SU-DHL-6 (cell line): ENCODE measurements around the gene CCDC17.

Source experiments
- EZH2phosphoT487 ChIP-seq: fragments of 200-600 bp; sonication (generic), shearing (Covaris generic); conservative IDR thresholded peaks from 2 replicates; pipeline ENCODE4 v1.6.1; 2018; ENCODE audit warnings: mild to moderate bottlenecking, antibody characterized with exemption, low read length, moderate library complexity, mixed read lengths
- TF ChIP-seq, protein P1 (sequence below): fragments of 200-600 bp; sonication (generic); IDR thresholded peaks from one replicate; pipeline ENCODE4 v1.5.1; 2017; ENCODE audit warnings: antibody characterized with exemption, mild to moderate bottlenecking, low read length, moderate library complexity; ENCODE audit not compliant: insufficient read depth, poor library complexity, severe bottlenecking

DNA sequence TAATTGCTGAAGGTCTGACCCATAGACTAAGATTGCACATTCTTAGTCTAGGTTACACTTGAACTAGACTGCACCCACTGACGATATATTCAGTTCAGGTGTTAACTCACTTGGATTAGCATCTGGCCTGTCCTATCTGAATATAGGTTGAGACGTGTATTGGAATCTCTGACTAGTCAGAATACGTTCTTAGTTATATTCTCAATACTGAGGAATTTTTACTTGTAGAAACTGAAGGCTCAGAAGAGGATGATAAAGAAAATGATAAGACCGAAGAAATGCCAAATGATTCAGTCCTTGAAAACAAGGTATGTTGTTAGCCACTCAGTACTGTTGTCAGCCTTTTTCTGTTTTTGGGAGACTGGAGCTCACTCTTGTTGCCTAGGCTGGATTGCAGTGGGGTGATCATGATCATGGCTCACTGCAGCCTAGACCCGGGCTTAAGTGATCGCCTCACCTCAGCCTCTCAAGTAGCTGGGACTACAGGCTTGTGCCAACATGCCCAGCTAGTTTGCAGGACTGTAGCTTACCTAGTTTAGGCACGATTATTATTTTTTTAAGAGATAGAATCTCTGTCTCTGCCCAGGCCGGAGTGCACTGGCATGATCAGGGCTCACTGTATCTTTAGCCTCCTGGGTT, 10.8 kb downstream of the CCDC17 start:
- TF ChIP-seq, protein P1, sequence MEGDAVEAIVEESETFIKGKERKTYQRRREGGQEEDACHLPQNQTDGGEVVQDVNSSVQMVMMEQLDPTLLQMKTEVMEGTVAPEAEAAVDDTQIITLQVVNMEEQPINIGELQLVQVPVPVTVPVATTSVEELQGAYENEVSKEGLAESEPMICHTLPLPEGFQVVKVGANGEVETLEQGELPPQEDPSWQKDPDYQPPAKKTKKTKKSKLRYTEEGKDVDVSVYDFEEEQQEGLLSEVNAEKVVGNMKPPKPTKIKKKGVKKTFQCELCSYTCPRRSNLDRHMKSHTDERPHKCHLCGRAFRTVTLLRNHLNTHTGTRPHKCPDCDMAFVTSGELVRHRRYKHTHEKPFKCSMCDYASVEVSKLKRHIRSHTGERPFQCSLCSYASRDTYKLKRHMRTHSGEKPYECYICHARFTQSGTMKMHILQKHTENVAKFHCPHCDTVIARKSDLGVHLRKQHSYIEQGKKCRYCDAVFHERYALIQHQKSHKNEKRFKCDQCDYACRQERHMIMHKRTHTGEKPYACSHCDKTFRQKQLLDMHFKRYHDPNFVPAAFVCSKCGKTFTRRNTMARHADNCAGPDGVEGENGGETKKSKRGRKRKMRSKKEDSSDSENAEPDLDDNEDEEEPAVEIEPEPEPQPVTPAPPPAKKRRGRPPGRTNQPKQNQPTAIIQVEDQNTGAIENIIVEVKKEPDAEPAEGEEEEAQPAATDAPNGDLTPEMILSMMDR = no peak
- no peak for TF ChIP-seq EZH2phosphoT487
